Sigmoid colon (tissue), 7 donors: ENCODE data around the gene KAT2A. TPM values are rescaled to one million over a fixed set of nuclear protein-coding genes. Genes with fewer than 3 reads are reported as not detected.
"Not testable (repeated sequence)": the region's sequence is repeated elsewhere in the genome, so short reads cannot be mapped to it uniquely, and the experiment has no call there.

Source experiments
- DNase-seq: peaks from one replicate; pipeline ENCODE4 v3.0.0-alpha.2; 2019
- H3K27ac ChIP-seq, 4 donors: fragments of 200-600 bp; sonication (generic); one replicate each; pipeline ENCODE4 v1.5.1; 2016 to 2019; ENCODE audit warnings: mild to moderate bottlenecking in 1 of 4
- H3K27me3 ChIP-seq, 3 donors: fragments of 200-600 bp; sonication (generic); one replicate each; pipeline ENCODE4 v1.5.1; 2019; ENCODE audit warnings: mild to moderate bottlenecking in 1 of 3
- H3K36me3 ChIP-seq, 4 donors: fragments of 200-600 bp; sonication (generic); one replicate each; pipeline ENCODE4 v1.5.1; 2016 to 2019
- H3K4me1 ChIP-seq, 4 donors: fragments of 200-600 bp; sonication (generic); one replicate each; pipeline ENCODE4 v1.5.1; 2017 to 2019
- H3K4me3 ChIP-seq, 4 donors: fragments of 200-600 bp; sonication (generic); one replicate each; pipeline ENCODE4 v1.5.1; 2017 to 2019; ENCODE audit warnings: mild to moderate bottlenecking in 2 of 4, moderate library complexity in 1 of 4
- H3K9me3 ChIP-seq, 4 donors: fragments of 200-600 bp in 3 of 4; sonication (generic) in 3 of 4; one replicate each; pipeline versions ENCODE4 v1.5.1 to v1.6.1; 2013 to 2019
- EP300 ChIP-seq, 4 donors: sonication (generic); formaldehyde crosslinking; IDR thresholded peaks; one replicate each; pipeline ENCODE4 v1.6.1; 2017; ENCODE audit warnings: antibody characterized with exemption in 4 of 4
- POLR2A ChIP-seq, 2 donors: fragments of 450-650 bp; IDR thresholded peaks; one replicate each; pipeline ENCODE4 v1.6.1; 2016; ENCODE audit warnings: antibody characterized with exemption in 2 of 2, mild to moderate bottlenecking in 2 of 2, moderate library complexity in 2 of 2
- POLR2AphosphoS5 ChIP-seq, 4 donors: sonication (generic); formaldehyde crosslinking; IDR thresholded peaks; one replicate each; pipeline ENCODE4 v1.6.1; 2017; ENCODE audit warnings: antibody characterized with exemption in 4 of 4
- WGBS, 2 donors: extraction: QIAGEN DNeasy Blood & Tissue Kit; methylation state at CpG; one replicate each; pipeline ENCODE4 v1.1.7; 2013; 5-methylcytosine and 5-hydroxymethylcytosine counted together
- intact Hi-C: fragments of 100-400 bp; cut with DNase I; formaldehyde crosslinking; loops from one replicate; pipeline ENCODE4 v1.15.1; 2023
- polyA plus RNA-seq, 3 donors: library from polyadenylated mRNA; stranded (reverse); fragments of 200-250 nt; gene quantifications; one replicate each; pipeline ENCODE4 v1.2.3, GENCODE V29; 2013
- total RNA-seq, 4 donors: library from RNA; depleted of rRNA; stranded (reverse); fragments of >200 nt; gene quantifications; one replicate each; pipeline ENCODE4 v1.1.0, GENCODE V29; 2016
- TF ChIP-seq, protein P1 (sequence below), 4 experiments: fragments of 450-650 bp in 3 of 4; fragments of 200-600 bp in 1 of 4; IDR thresholded peaks; one replicate each; pipeline ENCODE4 v1.5.1; 2016 to 2019; ENCODE audit warnings: antibody characterized with exemption in 4 of 4, mild to moderate bottlenecking in 3 of 4, moderate library complexity in 2 of 4
- donor health status: healthy with polysubstance abuse.
- donor health status: Bipolar disorder and iron deficiency.
- donor health status: healthy.

Gene KAT2A
- total and polyA plus RNA-seq, 7 donors: 6.9 to 95.8 (median 20.4) TPM

DNA sequence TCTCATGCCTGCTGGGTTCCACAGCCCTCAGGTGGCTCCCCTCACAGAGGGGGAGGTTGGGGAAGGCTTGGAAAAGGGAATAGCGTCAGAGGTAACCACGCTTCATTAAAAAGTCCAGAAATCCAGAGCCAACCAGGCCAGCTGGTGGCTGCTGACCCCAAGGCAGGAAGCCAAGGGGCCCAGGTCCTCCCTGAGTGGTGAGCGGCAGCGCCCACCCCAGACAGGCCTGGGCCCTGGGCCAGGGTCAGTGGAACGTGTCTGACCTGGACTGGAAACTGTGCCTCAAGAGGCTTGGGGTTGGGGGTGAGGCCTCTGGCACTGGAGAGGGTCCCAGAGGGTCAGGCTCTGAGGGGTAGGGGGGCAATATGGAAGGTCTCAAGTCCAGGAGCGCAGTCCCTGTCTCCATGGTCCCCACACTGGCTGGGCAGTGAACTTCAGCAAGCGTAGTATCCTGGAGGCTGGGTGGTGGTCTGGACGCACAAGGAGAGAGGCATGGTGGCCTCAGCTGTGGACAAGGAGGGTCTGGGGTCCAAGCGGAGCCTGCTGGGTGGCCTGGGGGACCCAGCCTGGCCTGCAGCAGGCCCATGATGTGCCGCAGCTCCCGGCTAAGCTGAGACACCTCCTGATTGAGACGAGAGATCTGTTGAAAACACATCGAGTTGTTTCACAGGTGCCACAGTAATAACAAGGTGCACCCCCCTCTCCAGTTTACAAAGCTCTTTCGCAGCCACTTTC is 38.8 kb upstream of the KAT2A start:
- DNase-seq: no peak
- no peaks in the 10 kb centered on the region for H3K9me3 ChIP-seq
- H3K27me3 ChIP-seq: no peaks in the 10 kb centered on the region
- H3K36me3 ChIP-seq: no peaks in the 10 kb centered on the region
- intact Hi-C loops: loop anchor here (5.0 kb wide), 1 partner anchor 32 kb away; the partner anchor contains the start of gene GHDC
- H3K4me3 ChIP-seq: no peak overlapping the region
- no peak overlapping the region for H3K27ac ChIP-seq
- H3K4me1 ChIP-seq: peaks cover 0 to 6% (median 5%) of the 10 kb centered on the region in 4 donors
- TF ChIP-seq POLR2AphosphoS5 (IDR thresholded peaks at IDR 0.05): no peak
- no peak for TF ChIP-seq POLR2A (IDR thresholded peaks at IDR 0.05)
- TF ChIP-seq, protein P1, sequence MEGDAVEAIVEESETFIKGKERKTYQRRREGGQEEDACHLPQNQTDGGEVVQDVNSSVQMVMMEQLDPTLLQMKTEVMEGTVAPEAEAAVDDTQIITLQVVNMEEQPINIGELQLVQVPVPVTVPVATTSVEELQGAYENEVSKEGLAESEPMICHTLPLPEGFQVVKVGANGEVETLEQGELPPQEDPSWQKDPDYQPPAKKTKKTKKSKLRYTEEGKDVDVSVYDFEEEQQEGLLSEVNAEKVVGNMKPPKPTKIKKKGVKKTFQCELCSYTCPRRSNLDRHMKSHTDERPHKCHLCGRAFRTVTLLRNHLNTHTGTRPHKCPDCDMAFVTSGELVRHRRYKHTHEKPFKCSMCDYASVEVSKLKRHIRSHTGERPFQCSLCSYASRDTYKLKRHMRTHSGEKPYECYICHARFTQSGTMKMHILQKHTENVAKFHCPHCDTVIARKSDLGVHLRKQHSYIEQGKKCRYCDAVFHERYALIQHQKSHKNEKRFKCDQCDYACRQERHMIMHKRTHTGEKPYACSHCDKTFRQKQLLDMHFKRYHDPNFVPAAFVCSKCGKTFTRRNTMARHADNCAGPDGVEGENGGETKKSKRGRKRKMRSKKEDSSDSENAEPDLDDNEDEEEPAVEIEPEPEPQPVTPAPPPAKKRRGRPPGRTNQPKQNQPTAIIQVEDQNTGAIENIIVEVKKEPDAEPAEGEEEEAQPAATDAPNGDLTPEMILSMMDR (IDR thresholded peaks at IDR 0.05): no peak
- no peak for TF ChIP-seq EP300 (IDR thresholded peaks at IDR 0.05)
- WGBS, 2 donors: 82% methylated on average over 14 of the region's 14 CpGs

DNA sequence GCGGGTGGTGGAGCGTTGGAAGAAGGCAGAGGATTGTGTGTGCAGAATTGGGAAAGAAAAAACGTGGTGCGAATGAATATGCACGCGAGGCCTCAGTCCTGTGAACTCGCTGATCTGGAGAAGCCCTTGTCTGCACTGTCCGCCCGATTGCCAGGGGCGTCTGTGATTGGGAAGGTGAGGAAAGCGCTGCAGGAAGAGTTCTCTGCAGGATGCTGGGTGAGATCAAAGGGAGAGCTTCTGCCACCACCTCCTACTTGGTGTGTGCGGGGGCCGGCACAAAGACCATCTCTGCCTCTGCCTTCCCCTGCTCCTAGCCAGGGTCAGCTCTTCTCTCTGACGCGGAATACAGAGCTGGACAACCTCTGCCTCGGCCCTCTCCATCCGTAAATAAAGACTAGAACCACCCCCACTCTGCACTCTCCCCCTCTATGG is 34.5 kb upstream of the KAT2A start:
- peaks cover 0 to 37% (median 33%) of the 10 kb centered on the region in 4 donors for H3K4me1 ChIP-seq
- H3K4me3 ChIP-seq: peak overlapping the region; percentile 88 to 100 (median 96)
- no peaks in the 10 kb centered on the region for H3K27me3 ChIP-seq
- no peak for DNase-seq
- peak overlapping the region in 2 of 4 donors; percentile 65 to 82 for H3K27ac ChIP-seq
- H3K9me3 ChIP-seq: no peaks in the 10 kb centered on the region
- TF ChIP-seq POLR2A (IDR thresholded peaks at IDR 0.05): no peak
- TF ChIP-seq POLR2AphosphoS5 (IDR thresholded peaks at IDR 0.05): no peak
- TF ChIP-seq, protein P1 (IDR thresholded peaks at IDR 0.05): no peak
- no peak for TF ChIP-seq EP300 (IDR thresholded peaks at IDR 0.05)
- intact Hi-C loops: loop anchor here (5.0 kb wide), 1 partner anchor 37 kb away; the partner anchor contains the start of gene GHDC
- 46 to 70% methylated on average over 17 of the region's 17 CpGs for WGBS, 2 donors
- peaks cover 0 to 11% (median 0%) of the 10 kb centered on the region in 4 donors for H3K36me3 ChIP-seq

DNA sequence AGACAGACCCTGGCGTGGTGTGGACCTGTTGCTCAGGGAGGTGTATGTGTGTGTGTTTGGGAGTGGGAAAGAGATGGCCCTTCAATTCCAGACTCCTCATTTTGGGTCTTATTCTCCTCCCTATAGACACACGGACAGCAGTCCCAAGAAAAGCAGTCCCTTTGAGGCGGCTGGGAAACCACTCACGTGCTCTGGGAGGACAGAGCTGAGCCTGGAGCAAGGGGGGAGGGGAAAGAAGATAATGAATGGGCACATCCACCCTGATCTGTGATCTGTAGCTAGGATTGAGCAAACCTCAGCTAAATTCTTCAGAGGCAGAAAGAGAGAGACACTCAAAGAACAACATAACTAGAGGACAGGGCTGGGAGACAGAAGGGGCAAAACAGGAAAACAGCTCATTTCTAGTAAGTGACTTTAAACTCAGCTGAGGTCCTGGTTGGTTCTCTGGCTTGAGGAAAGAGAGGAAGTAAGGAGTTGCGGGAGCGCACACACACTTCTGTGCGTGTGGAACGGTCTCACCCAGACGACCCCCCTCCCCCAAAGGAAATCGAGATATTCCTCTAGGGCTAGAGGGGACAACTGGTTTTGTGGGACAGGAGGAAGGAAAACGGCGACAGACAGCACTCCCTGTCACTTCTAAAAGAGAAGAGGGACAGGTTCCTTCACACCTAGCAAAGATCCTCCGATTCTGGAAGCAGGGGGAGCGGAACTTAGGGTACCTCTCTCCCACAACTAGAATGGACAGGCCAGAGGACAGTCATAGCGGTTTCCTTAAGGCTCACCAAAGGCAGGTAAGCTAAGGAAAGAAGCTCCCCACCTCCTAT is 33.0 kb upstream of the KAT2A start:
- Histone ChIP-seq H3K9me3 (no peaks in the 10 kb centered on the region), H3K4me3 (peak overlapping the region; percentile 88 to 100 (median 96)), H3K27me3 (no peaks in the 10 kb centered on the region), H3K36me3 (peaks cover 0 to 13% (median 0%) of the 10 kb centered on the region in 4 donors), H3K4me1 (peaks cover 0 to 41% (median 36%) of the 10 kb centered on the region in 4 donors), H3K27ac (peak overlapping the region; percentile 82 to 89 (median 86))
- intact Hi-C loops: no loop called here
- DNase-seq: no peak
- TF ChIP-seq, protein P1 (IDR thresholded peaks at IDR 0.05): no peak
- TF ChIP-seq POLR2A (IDR thresholded peaks at IDR 0.05) (no peak), POLR2AphosphoS5 (IDR thresholded peaks at IDR 0.05) (no peak), EP300 (IDR thresholded peaks at IDR 0.05) (no peak)
- 4 to 10% methylated on average over 15 of the region's 15 CpGs for WGBS, 2 donors

DNA sequence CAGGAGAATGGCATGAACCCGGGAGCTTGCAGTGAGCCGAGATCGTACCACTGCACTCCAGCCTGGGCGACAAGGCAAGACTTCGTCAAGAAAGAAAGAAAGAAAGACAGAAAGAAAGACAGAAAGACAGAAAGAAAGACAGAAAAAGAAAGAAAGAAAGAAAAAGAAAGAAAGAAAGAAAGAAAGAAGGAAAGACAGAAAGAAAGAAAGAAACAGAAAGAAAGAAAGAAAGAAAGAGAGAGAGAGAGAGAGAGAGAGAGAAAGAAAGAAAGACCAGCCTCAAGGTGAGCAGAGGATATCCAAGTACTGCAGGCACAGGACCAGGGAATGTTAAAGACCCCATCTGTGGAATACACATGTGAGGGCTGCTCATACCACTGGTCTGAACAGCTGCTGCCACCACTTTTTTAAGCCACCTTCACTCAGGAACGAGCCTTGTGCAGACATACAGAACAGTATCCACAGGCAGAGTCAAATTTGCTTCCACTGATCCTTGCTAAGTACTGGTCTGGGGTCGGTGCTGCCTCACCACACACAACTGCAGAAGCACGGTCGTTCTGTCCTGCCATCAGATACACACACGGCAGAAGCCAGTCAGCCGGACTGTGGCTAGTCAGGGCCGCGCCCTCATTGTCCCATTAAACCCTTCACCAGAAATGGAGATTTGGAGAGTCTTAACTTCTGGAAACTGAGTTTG is 25.9 kb upstream of the KAT2A start:
- H3K4me1 ChIP-seq: peaks cover 0 to 22% (median 21%) of the 10 kb centered on the region in 4 donors
- intact Hi-C loops: no loop called here
- peaks cover 0 to 52% (median 1%) of the 10 kb centered on the region in 4 donors for H3K36me3 ChIP-seq
- H3K27me3 ChIP-seq: no peaks in the 10 kb centered on the region
- no peaks in the 10 kb centered on the region for H3K9me3 ChIP-seq
- H3K4me3 ChIP-seq: no peak overlapping the region
- 85 to 92% methylated on average over 13 of the region's 13 CpGs for WGBS, 2 donors
- DNase-seq: no peak
- no peak for TF ChIP-seq EP300 (IDR thresholded peaks at IDR 0.05)
- no peak for TF ChIP-seq POLR2AphosphoS5 (IDR thresholded peaks at IDR 0.05)
- TF ChIP-seq POLR2A (IDR thresholded peaks at IDR 0.05): no peak
- TF ChIP-seq, protein P1 (IDR thresholded peaks at IDR 0.05): no peak
- H3K27ac ChIP-seq: no peak overlapping the region

DNA sequence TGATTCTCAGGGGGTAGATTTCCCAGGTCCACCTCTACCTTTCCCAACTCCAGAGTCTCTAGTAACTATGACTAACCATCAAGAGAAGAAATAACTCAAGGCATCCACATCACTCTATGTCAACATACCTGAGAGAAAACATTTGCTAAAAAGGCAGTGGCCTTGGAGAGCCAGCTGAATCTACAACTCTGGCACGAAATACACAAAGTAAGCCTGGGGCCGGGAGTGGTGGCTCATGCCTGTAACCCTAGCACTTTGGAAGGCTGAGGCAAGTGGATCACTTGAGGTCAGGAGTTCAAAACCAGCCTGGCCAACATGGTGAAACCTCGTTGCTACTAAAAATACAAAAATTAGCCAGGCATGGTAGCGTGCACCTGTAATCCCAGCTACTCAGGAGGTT is 22.0 kb upstream of the KAT2A start:
- H3K9me3 ChIP-seq, H3K27ac ChIP-seq, intact Hi-C loops, H3K27me3 ChIP-seq, H3K4me3 ChIP-seq, DNase-seq: not testable (repeated sequence)
- H3K36me3 ChIP-seq: peaks cover 0 to 46% (median 1%) of the 10 kb centered on the region in 4 donors
- WGBS, 2 donors: 79 to 93% methylated on average over 4 of the region's 4 CpGs
- H3K4me1 ChIP-seq: peaks cover 0 to 41% (median 25%) of the 10 kb centered on the region in 4 donors
